ENCODE results near the gene MTRR. TPM values are rescaled to one million over a fixed set of nuclear protein-coding genes. Genes with fewer than 3 reads are reported as not detected.
A peak's percentile ranks its signal among the peaks of the same experiment; 100 is the strongest.

Gene MTRR
- total and polyA plus RNA-seq, 4 experiments from 2014 or later, result 50.9 to 117 (median 102) TPM

- Histone ChIP-seq H3K4me3 (ENCODE audit: low read length in 2 of 2) (peak overlapping the region in 1 of 2 donors; percentile 41), H3K27ac (ENCODE audit: low read depth, low read length) (no peak overlapping the region), H3K9me3 (ENCODE audit: control insufficient read depth in 1 of 2, low read length in 2 of 2) (no peaks in the 10 kb centered on the region), H3K4me1 (ENCODE audit: insufficient read depth, low read length) (peaks cover 26% of the 10 kb centered on the region), H3K36me3 (ENCODE audit: insufficient read depth, low read length) (no peaks in the 10 kb centered on the region), H3K27me3 (ENCODE audit: insufficient read depth, low read length) (peaks cover 15% of the 10 kb centered on the region)
- DNase-seq, result peak in 2 of 5 donors; percentile 10
- ChIA-PET CTCF (ENCODE audit: partially characterized antibody) (interaction anchor here (0.8 to 2.8 kb wide), 3 partner anchors 10 to 34 kb away, joined by 4 to 15 read pairs (median 11); no protein-coding TSS in a partner anchor), POLR2A (ENCODE audit: partially characterized antibody) (interaction anchor here (2.8 kb wide), 1 partner anchor 20 kb away, joined by 19 read pairs; the partner anchor contains the start of genes FASTKD3 and MTRR)
- Mint-ChIP-seq H3K36me3 (no peaks in the 10 kb centered on the region), H3K27me3 (peaks cover 17% of the 10 kb centered on the region in 2 donors), H3K4me3 (peak overlapping the region; percentile 78 to 90 (median 85)), H3K9me3 (no peaks in the 10 kb centered on the region), H3K4me1 (peaks cover 14 to 32% (median 22%) of the 10 kb centered on the region in 4 donors), H3K27ac (peak overlapping the region in 4 of 7 donors; percentile 70 to 84 (median 76))
- intact Hi-C loops (cut with micrococcal nuclease), result loop anchor here (1.0 kb wide), 1 partner anchor 19 kb away; the partner anchor contains the start of genes FASTKD3 and MTRR
Measured at GRCh38 chr5:7849681-7850394, 19.1 kb upstream of the MTRR start.

GRCh38 chr5:7850395-7851239 lies 18.3 kb upstream of the MTRR start, which contains the start of gene CFAP90:
CFAP90 (minus strand) TSS chr5:7851133; CDS start chr5:7851021, 112 bp downstream.
- POLR2A ChIA-PET (ENCODE audit: partially characterized antibody), result interaction anchor here (0.8 to 2.8 kb wide), 2 partner anchors 19 to 1218 kb away, joined by 3 to 19 read pairs; partner anchors contain the start of genes FASTKD3, MTRR and NSUN2
- H3K36me3 ChIP-seq (ENCODE audit: insufficient read depth, low read length), result no peaks in the 10 kb centered on the region
- H3K4me3 ChIP-seq (ENCODE audit: low read length in 2 of 2), result peak within 1 kb of the TSS in 1 of 2 donors; percentile 41
- Mint-ChIP-seq H3K4me1 (peaks cover 14 to 32% (median 22%) of the 10 kb centered on the region in 4 donors), H3K36me3 (no peaks in the 10 kb centered on the region), H3K4me3 (peak within 1 kb of the TSS; percentile 80 to 90 (median 86)), H3K27ac (peak within 1 kb of the TSS; percentile 5 to 89 (median 70)), H3K9me3 (no peaks in the 10 kb centered on the region), H3K27me3 (peaks cover 16 to 17% of the 10 kb centered on the region in 2 donors)
- DNase-seq, result peak in 3 of 5 donors; percentile 27 to 55 (median 32)
- no peaks in the 10 kb centered on the region for H3K9me3 ChIP-seq (ENCODE audit: control insufficient read depth in 1 of 2, low read length in 2 of 2)
- H3K27me3 ChIP-seq (ENCODE audit: insufficient read depth, low read length), result peaks cover 15% of the 10 kb centered on the region
- H3K4me1 ChIP-seq (ENCODE audit: insufficient read depth, low read length), result peaks cover 26% of the 10 kb centered on the region
- intact Hi-C loops (cut with micrococcal nuclease), result loop anchor here (1.0 kb wide), 1 partner anchor 19 kb away; the partner anchor contains the start of genes FASTKD3 and MTRR
- CTCF ChIA-PET (ENCODE audit: partially characterized antibody), result interaction anchor here (0.8 to 3.0 kb wide), 5 partner anchors 9 to 34 kb away, joined by 4 to 15 read pairs (median 11); no protein-coding TSS in a partner anchor
- no peak within 1 kb of the TSS for H3K27ac ChIP-seq (ENCODE audit: low read depth, low read length)

GRCh38 chr5:7851240-7851592 lies 17.7 kb upstream of the MTRR start:
- peak in 1 of 5 donors; percentile 10 for DNase-seq
- Histone ChIP-seq H3K36me3 (ENCODE audit: insufficient read depth, low read length) (no peaks in the 10 kb centered on the region), H3K27me3 (ENCODE audit: insufficient read depth, low read length) (peaks cover 15% of the 10 kb centered on the region), H3K9me3 (ENCODE audit: control insufficient read depth in 1 of 2, low read length in 2 of 2) (no peaks in the 10 kb centered on the region), H3K4me3 (ENCODE audit: low read length in 2 of 2) (no peak overlapping the region), H3K27ac (ENCODE audit: low read depth, low read length) (no peak overlapping the region), H3K4me1 (ENCODE audit: insufficient read depth, low read length) (peaks cover 26% of the 10 kb centered on the region)
- intact Hi-C loops (cut with micrococcal nuclease), result no loop called here
- Mint-ChIP-seq H3K9me3 (no peaks in the 10 kb centered on the region), H3K4me3 (peak overlapping the region; percentile 79 to 89 (median 83)), H3K36me3 (no peaks in the 10 kb centered on the region), H3K4me1 (peaks cover 14 to 32% (median 22%) of the 10 kb centered on the region in 4 donors), H3K27me3 (peaks cover 15 to 17% of the 10 kb centered on the region in 2 donors), H3K27ac (peak overlapping the region in 2 of 7 donors; percentile 50 to 89)
- ChIA-PET CTCF (ENCODE audit: partially characterized antibody) (interaction anchor here (1.2 to 3.0 kb wide), 4 partner anchors 9 to 35 kb away, joined by 4 to 15 read pairs (median 12); no protein-coding TSS in a partner anchor), POLR2A (ENCODE audit: partially characterized antibody) (interaction anchor here (0.8 to 2.8 kb wide), 2 partner anchors 18 to 1219 kb away, joined by 3 to 19 read pairs; partner anchors contain the start of genes FASTKD3, MTRR and NSUN2)

GRCh38 chr5:7851617-7852289 lies 17.2 kb upstream of the MTRR start:
- CTCF ChIA-PET (ENCODE audit: partially characterized antibody), result interaction anchor here (1.2 to 3.0 kb wide), 4 partner anchors 8 to 35 kb away, joined by 4 to 15 read pairs (median 12); no protein-coding TSS in a partner anchor

GRCh38 chr5:7852542-7852941 lies 16.4 kb upstream of the MTRR start:
- Mint-ChIP-seq H3K27ac (peak overlapping the region in 3 of 7 donors; percentile 30 to 81 (median 36)), H3K36me3 (no peaks in the 10 kb centered on the region), H3K27me3 (peaks cover 6 to 15% of the 10 kb centered on the region in 2 donors), H3K4me1 (peaks cover 16 to 34% (median 25%) of the 10 kb centered on the region in 4 donors), H3K9me3 (no peaks in the 10 kb centered on the region), H3K4me3 (peak overlapping the region in 5 of 8 donors; percentile 6 to 89 (median 66))
- H3K27me3 ChIP-seq (ENCODE audit: insufficient read depth, low read length), result peaks cover 14% of the 10 kb centered on the region
- no peak overlapping the region for H3K27ac ChIP-seq (ENCODE audit: low read depth, low read length)
- H3K4me1 ChIP-seq (ENCODE audit: insufficient read depth, low read length), result peaks cover 31% of the 10 kb centered on the region
- H3K36me3 ChIP-seq (ENCODE audit: insufficient read depth, low read length), result no peaks in the 10 kb centered on the region
- CTCF ChIA-PET (ENCODE audit: partially characterized antibody), result interaction anchor here (2.8 to 3.0 kb wide), 2 partner anchors 21 to 36 kb away, joined by 11 to 12 read pairs; no protein-coding TSS in a partner anchor
- H3K9me3 ChIP-seq (ENCODE audit: control insufficient read depth in 1 of 2, low read length in 2 of 2), result no peaks in the 10 kb centered on the region
- DNase-seq, result no peak
- no peak overlapping the region for H3K4me3 ChIP-seq (ENCODE audit: low read length in 2 of 2)
- POLR2A ChIA-PET (ENCODE audit: partially characterized antibody), result interaction anchor here (0.7 kb wide), 1 partner anchor 16 kb away, joined by 3 read pairs; the partner anchor contains the start of genes FASTKD3 and MTRR
- intact Hi-C loops (cut with micrococcal nuclease), result no loop called here

More at GRCh38 chr5:7851617-7852289, 17.2 kb upstream of the MTRR start:
- Histone ChIP-seq H3K4me1 (ENCODE audit: insufficient read depth, low read length) (peaks cover 26% of the 10 kb centered on the region), H3K9me3 (ENCODE audit: control insufficient read depth in 1 of 2, low read length in 2 of 2) (no peaks in the 10 kb centered on the region), H3K4me3 (ENCODE audit: low read length in 2 of 2) (no peak overlapping the region), H3K27ac (ENCODE audit: low read depth, low read length) (no peak overlapping the region), H3K27me3 (ENCODE audit: insufficient read depth, low read length) (peaks cover 15% of the 10 kb centered on the region), H3K36me3 (ENCODE audit: insufficient read depth, low read length) (no peaks in the 10 kb centered on the region)
- no peaks in the 10 kb centered on the region for H3K9me3 Mint-ChIP-seq
- DNase-seq, result no peak
- intact Hi-C loops (cut with micrococcal nuclease), result no loop called here
- H3K36me3 Mint-ChIP-seq, result no peaks in the 10 kb centered on the region
- peak overlapping the region; percentile 39 to 89 (median 74) for H3K4me3 Mint-ChIP-seq
- H3K27ac Mint-ChIP-seq, result peak overlapping the region in 5 of 7 donors; percentile 5 to 31 (median 14)
- POLR2A ChIA-PET (ENCODE audit: partially characterized antibody), result interaction anchor here (2.8 kb wide), 1 partner anchor 18 kb away, joined by 19 read pairs; the partner anchor contains the start of genes FASTKD3 and MTRR
- H3K4me1 Mint-ChIP-seq, result peaks cover 15 to 32% (median 23%) of the 10 kb centered on the region in 4 donors
- H3K27me3 Mint-ChIP-seq, result peaks cover 12 to 15% of the 10 kb centered on the region in 2 donors

- Histone ChIP-seq H3K4me1 (ENCODE audit: insufficient read depth, low read length) (peaks cover 35% of the 10 kb centered on the region), H3K4me3 (ENCODE audit: low read length in 2 of 2) (no peak overlapping the region), H3K36me3 (ENCODE audit: insufficient read depth, low read length) (no peaks in the 10 kb centered on the region), H3K9me3 (ENCODE audit: control insufficient read depth in 1 of 2, low read length in 2 of 2) (no peaks in the 10 kb centered on the region), H3K27ac (ENCODE audit: low read depth, low read length) (no peak overlapping the region), H3K27me3 (ENCODE audit: insufficient read depth, low read length) (peaks cover 10% of the 10 kb centered on the region)
- peak overlapping the region in 1 of 8 donors; percentile 32 for H3K4me3 Mint-ChIP-seq
- ChIA-PET POLR2A (ENCODE audit: partially characterized antibody) (interaction anchor here (0.7 kb wide), 1 partner anchor 16 kb away, joined by 3 read pairs; the partner anchor contains the start of genes FASTKD3 and MTRR), CTCF (ENCODE audit: partially characterized antibody) (interaction anchor here (3.0 kb wide), 1 partner anchor 21 kb away, joined by 12 read pairs; no protein-coding TSS in a partner anchor)
- H3K9me3 Mint-ChIP-seq, result no peaks in the 10 kb centered on the region
- DNase-seq, result no peak
- peak overlapping the region in 1 of 7 donors; percentile 69 for H3K27ac Mint-ChIP-seq
- peaks cover 6 to 15% of the 10 kb centered on the region in 2 donors for H3K27me3 Mint-ChIP-seq
- H3K36me3 Mint-ChIP-seq, result peaks cover 0 to 1% of the 10 kb centered on the region in 2 donors
- intact Hi-C loops (cut with micrococcal nuclease), result no loop called here
- peaks cover 20 to 39% (median 30%) of the 10 kb centered on the region in 4 donors for H3K4me1 Mint-ChIP-seq
Measured at GRCh38 chr5:7852988-7853387, 16.0 kb upstream of the MTRR start.

Data from CD4-positive, alpha-beta memory T cell (primary cell).